Ascending aorta (tissue), 2 donors: ENCODE results near the gene CACNA1E. TPM values are rescaled to one million over a fixed set of nuclear protein-coding genes. Genes with fewer than 3 reads are reported as not detected.

ENCODE experiments used
- DNase-seq, 2 donors: peaks; one replicate each; pipeline ENCODE4 v3.0.0-alpha.2; 2019; ENCODE audit warnings: low spot score in 2 of 2
- H3K27ac ChIP-seq, 2 donors: fragments of 200-600 bp; sonication (generic); one replicate each; pipeline ENCODE4 v1.5.1; 2016 to 2017; ENCODE audit warnings: mild to moderate bottlenecking in 1 of 2
- H3K27me3 ChIP-seq: fragments of 200-600 bp; sonication (generic); one replicate; pipeline ENCODE4 v1.5.1; 2017
- H3K36me3 ChIP-seq, 2 donors: fragments of 200-600 bp; sonication (generic); one replicate each; pipeline ENCODE4 v1.5.1; 2016
- H3K4me1 ChIP-seq, 2 donors: fragments of 200-600 bp; sonication (generic); one replicate each; pipeline ENCODE4 v1.5.1; 2016 to 2017; ENCODE audit warnings: mild to moderate bottlenecking in 1 of 2
- H3K4me3 ChIP-seq, 2 donors: fragments of 200-600 bp; sonication (generic); one replicate each; pipeline ENCODE4 v1.5.1; 2016 to 2017; ENCODE audit warnings: mild to moderate bottlenecking in 1 of 2
- H3K9me3 ChIP-seq, 2 donors: fragments of 200-600 bp; sonication (generic); one replicate each; pipeline ENCODE4 v1.5.1; 2016
- intact Hi-C: fragments of 100-400 bp; cut with DNase I; formaldehyde crosslinking; loops from one replicate; pipeline ENCODE4 v1.15.1; 2023
- total RNA-seq: library from RNA; depleted of rRNA; stranded (reverse); fragments of >200 nt; gene quantifications from one replicate; pipeline ENCODE4 v1.1.0, GENCODE V29; 2016
- TF ChIP-seq, protein P1 (sequence below), 3 experiments: fragments of 200-600 bp in 2 of 3; fragments of 450-650 bp in 1 of 3; sonication (generic) in 2 of 3; IDR thresholded peaks; one replicate each; pipeline ENCODE4 v1.5.1; 2016 to 2019; ENCODE audit warnings: antibody characterized with exemption in 3 of 3, mild to moderate bottlenecking in 1 of 3, moderate library complexity in 1 of 3

Gene CACNA1E
- total RNA-seq, 1 donor from 2014 or later = not detected

DNA sequence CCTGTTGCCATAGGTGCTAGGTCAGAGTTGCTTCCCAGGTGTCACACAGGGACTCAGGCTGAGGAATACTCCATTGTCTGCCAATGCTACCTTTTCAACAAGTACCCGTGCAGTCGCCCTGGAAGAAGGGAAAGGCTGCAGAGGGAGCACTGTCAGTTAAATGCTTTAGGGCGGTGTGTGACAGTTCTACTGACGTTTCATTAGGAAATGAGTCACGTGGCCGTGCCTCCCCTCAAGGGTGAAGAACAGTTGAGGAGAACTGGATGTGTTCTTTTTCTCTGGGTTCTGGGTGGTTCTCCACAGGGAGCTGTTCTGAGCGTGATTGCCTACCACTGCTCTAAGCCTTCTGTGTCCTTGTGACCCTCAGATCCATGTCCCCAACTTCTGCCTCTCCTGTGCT lies 197.6 kb downstream of the CACNA1E start:
- TF ChIP-seq, protein P1, sequence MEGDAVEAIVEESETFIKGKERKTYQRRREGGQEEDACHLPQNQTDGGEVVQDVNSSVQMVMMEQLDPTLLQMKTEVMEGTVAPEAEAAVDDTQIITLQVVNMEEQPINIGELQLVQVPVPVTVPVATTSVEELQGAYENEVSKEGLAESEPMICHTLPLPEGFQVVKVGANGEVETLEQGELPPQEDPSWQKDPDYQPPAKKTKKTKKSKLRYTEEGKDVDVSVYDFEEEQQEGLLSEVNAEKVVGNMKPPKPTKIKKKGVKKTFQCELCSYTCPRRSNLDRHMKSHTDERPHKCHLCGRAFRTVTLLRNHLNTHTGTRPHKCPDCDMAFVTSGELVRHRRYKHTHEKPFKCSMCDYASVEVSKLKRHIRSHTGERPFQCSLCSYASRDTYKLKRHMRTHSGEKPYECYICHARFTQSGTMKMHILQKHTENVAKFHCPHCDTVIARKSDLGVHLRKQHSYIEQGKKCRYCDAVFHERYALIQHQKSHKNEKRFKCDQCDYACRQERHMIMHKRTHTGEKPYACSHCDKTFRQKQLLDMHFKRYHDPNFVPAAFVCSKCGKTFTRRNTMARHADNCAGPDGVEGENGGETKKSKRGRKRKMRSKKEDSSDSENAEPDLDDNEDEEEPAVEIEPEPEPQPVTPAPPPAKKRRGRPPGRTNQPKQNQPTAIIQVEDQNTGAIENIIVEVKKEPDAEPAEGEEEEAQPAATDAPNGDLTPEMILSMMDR (IDR thresholded peaks at IDR 0.05) = no peak
- H3K4me1 ChIP-seq = no peaks in the 10 kb centered on the region
- H3K4me3 ChIP-seq = no peak overlapping the region
- H3K36me3 ChIP-seq = no peaks in the 10 kb centered on the region
- no peaks in the 10 kb centered on the region for H3K9me3 ChIP-seq
- intact Hi-C loops = no loop called here
- no peaks in the 10 kb centered on the region for H3K27me3 ChIP-seq
- no peak for DNase-seq
- H3K27ac ChIP-seq = no peak overlapping the region

DNA sequence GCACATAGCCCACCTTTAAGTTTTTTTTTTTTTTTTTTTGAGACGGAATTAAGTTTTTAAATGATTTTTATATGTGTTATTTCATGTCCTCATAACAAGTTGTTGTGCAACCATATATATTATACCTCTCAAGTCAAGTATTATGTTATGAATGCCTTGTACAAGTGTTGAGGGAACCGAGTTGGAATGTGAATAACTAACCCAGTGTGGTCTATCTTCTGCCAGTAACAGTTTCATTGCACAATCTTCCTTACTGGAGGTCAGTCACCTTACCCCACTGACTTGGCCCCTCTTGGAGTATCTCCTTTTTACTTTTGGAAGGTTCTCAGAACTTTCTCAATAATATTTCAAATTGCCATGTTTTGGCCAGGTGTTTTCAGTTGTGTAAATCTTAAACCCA lies 201.9 kb downstream of the CACNA1E start:
- Histone ChIP-seq H3K27me3 (no peaks in the 10 kb centered on the region), H3K4me3 (no peak overlapping the region), H3K9me3 (no peaks in the 10 kb centered on the region), H3K27ac (no peak overlapping the region), H3K4me1 (no peaks in the 10 kb centered on the region), H3K36me3 (no peaks in the 10 kb centered on the region)
- TF ChIP-seq, protein P1 (IDR thresholded peaks at IDR 0.05) = no peak
- no peak for DNase-seq
- intact Hi-C loops = no loop called here

DNA sequence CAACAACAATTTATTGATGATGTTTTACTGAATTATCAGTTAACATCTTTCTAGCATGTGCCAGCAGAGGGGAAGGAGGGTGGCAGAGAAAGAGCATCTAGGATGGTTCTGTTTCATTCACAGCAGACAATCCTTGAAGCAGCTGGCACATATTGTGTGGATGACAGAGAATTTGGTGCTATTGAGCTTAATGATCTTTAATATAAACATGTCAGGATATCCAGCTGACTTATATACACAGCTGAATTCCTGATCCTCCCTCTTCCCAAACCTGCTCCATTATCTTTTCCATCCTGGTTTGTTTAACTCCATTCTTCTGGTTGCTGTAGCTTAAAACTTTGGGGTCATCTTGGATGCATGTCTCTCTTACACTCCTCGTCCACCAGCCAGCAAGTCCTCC lies 218.6 kb downstream of the CACNA1E start:
- Histone ChIP-seq H3K27me3 (no peaks in the 10 kb centered on the region), H3K36me3 (no peaks in the 10 kb centered on the region), H3K9me3 (no peaks in the 10 kb centered on the region), H3K4me3 (no peak overlapping the region), H3K27ac (no peak overlapping the region), H3K4me1 (no peaks in the 10 kb centered on the region)
- intact Hi-C loops = no loop called here
- no peak for DNase-seq
- TF ChIP-seq, protein P1 (IDR thresholded peaks at IDR 0.05) = no peak

DNA sequence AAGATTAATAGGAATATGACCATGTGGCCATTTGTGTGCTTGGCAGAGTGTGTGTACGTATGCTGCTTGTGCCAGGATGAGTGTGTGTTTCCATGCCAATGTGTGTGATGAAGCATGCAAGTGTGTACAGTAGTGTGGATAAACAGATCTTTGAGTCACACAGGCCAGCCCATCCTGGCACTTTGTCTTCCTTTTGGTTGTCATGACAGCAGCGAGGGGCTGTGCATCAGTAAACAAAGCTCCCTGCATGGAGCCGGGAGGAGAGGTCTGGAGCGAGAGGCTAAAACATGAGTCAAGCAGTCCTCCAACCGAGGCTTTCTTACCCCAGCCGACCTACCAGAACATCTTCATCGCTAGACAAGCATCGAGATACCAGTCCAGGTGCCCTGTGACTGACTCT lies 221.2 kb downstream of the CACNA1E start:
- Histone ChIP-seq H3K4me3 (no peak overlapping the region), H3K27ac (no peak overlapping the region), H3K27me3 (no peaks in the 10 kb centered on the region), H3K4me1 (no peaks in the 10 kb centered on the region), H3K9me3 (no peaks in the 10 kb centered on the region), H3K36me3 (no peaks in the 10 kb centered on the region)
- TF ChIP-seq, protein P1 (IDR thresholded peaks at IDR 0.05) = no peak
- intact Hi-C loops = no loop called here
- no peak for DNase-seq

DNA sequence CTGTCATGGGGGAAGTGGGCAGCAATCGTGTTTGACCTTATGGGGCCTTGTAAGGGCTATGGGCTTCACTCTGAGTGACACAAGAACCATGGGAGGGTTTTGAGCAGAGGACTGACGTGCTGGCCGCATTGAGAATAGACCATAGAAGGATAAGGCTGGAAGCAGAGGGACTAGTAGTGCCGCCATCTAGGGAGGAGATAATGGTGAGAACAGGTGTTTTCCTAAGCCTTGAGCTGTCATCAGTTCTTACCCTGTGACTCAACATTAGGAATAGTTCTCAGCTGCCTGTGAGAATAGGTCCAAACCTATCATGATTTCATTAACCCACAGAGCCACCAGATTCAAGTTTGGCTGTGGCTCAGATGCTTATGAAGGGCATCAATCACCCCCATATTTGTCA lies 228.5 kb downstream of the CACNA1E start:
- DNase-seq = no peak
- TF ChIP-seq, protein P1 (IDR thresholded peaks at IDR 0.05) = no peak

DNA sequence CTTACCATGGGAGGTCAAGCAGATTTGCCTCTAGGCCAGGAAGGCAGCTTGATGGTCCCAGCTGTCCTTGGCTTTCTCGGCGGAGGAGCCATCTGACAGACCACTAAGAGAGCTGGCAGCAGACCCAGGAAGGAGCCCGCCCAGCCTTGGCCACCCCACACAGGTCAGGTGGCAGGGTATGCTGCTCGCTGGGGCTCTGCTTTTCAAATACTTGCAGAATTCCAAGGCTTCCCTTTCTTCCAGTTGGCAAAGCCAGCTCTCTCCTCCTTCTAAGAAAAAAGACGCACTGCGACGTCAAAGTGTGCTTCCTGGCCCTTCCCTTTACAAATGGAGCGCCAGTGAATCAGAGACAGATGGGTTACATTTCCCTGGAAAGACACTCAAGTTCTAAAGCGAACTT lies 229.4 kb downstream of the CACNA1E start:
- H3K4me1 ChIP-seq = no peaks in the 10 kb centered on the region
- DNase-seq = no peak
- H3K27me3 ChIP-seq = no peaks in the 10 kb centered on the region

More for the DNA sequence above, 228.5 kb downstream of the CACNA1E start:
- no peak overlapping the region for H3K27ac ChIP-seq
- no peaks in the 10 kb centered on the region for H3K27me3 ChIP-seq
- H3K4me1 ChIP-seq = no peaks in the 10 kb centered on the region
- intact Hi-C loops = no loop called here
- no peak overlapping the region for H3K4me3 ChIP-seq
- no peaks in the 10 kb centered on the region for H3K36me3 ChIP-seq
- no peaks in the 10 kb centered on the region for H3K9me3 ChIP-seq

More for the DNA sequence above, 229.4 kb downstream of the CACNA1E start:
- H3K9me3 ChIP-seq = no peaks in the 10 kb centered on the region
- TF ChIP-seq, protein P1 (IDR thresholded peaks at IDR 0.05) = no peak
- no peaks in the 10 kb centered on the region for H3K36me3 ChIP-seq
- H3K4me3 ChIP-seq = no peak overlapping the region
- no peak overlapping the region for H3K27ac ChIP-seq
- intact Hi-C loops = no loop called here
